GM21381 (cell line): ENCODE results near the gene GSTA5.
"Not testable (repeated sequence)": the region's sequence is repeated elsewhere in the genome, so short reads cannot be mapped to it uniquely, and the experiment has no call there.

Experiments used
- ATAC-seq: cut with Tn5 transposase; IDR thresholded peaks from one replicate; pipeline ENCODE4 v1.9.1; 2021; ENCODE audit warnings: mild to moderate bottlenecking, moderate library complexity; ENCODE audit not compliant: unreplicated experiment

The GSTA5 gene

GRCh38 chr6:52839124-52840055 lies 1.2 kb downstream of the GSTA5 start:
- peak; percentile 71 for ATAC-seq

- no peak for ATAC-seq
These were observed 6.1 kb downstream of the GSTA5 start for GRCh38 chr6:52834481-52834880.

- not testable (repeated sequence) for ATAC-seq
These were observed 9.7 kb downstream of the GSTA5 start for GRCh38 chr6:52830869-52831268.

GRCh38 chr6:52829046-52829817 lies 11.4 kb downstream of the GSTA5 start:
- ATAC-seq: no peak

GRCh38 chr6:52828621-52829020 lies 12.0 kb downstream of the GSTA5 start:
- not testable (repeated sequence) for ATAC-seq

GRCh38 chr6:52827073-52827783 lies 13.4 kb downstream of the GSTA5 start:
- ATAC-seq: not testable (repeated sequence)

GRCh38 chr6:52826513-52826912 lies 14.1 kb downstream of the GSTA5 start:
- no peak for ATAC-seq

- ATAC-seq: not testable (repeated sequence)
These were observed 14.6 kb downstream of the GSTA5 start for GRCh38 chr6:52825900-52826459.

GRCh38 chr6:52825270-52825793 lies 15.3 kb downstream of the GSTA5 start:
- not testable (repeated sequence) for ATAC-seq

- no peak for ATAC-seq
These were observed 18.8 kb downstream of the GSTA5 start for GRCh38 chr6:52821842-52822241.

- ATAC-seq: no peak
These were observed 20.4 kb downstream of the GSTA5 start for GRCh38 chr6:52820198-52820597.

GRCh38 chr6:52815167-52816092 lies 25.2 kb downstream of the GSTA5 start:
- peak; percentile 86 for ATAC-seq

- ATAC-seq: not testable (repeated sequence)
These were observed 26.1 kb downstream of the GSTA5 start for GRCh38 chr6:52814545-52814944.

- not testable (repeated sequence) for ATAC-seq
These were observed 30.8 kb downstream of the GSTA5 start for GRCh38 chr6:52809777-52810176.

- no peak for ATAC-seq
These were observed 32.0 kb downstream of the GSTA5 start for GRCh38 chr6:52808660-52809059.

GRCh38 chr6:52803668-52804255 lies 36.9 kb downstream of the GSTA5 start, which contains the start of gene GSTA1:
Gene GSTA1 (minus strand): TSS chr6:52803816. CDS start chr6:52799267, 4,549 bp downstream.
- not testable (repeated sequence) for ATAC-seq

- ATAC-seq: no peak
These were observed 37.8 kb downstream of the GSTA5 start for GRCh38 chr6:52802806-52803205.

GRCh38 chr6:52801188-52801841 lies 39.3 kb downstream of the GSTA5 start:
- ATAC-seq: no peak
